NCI-H774 (cell line): ENCODE results near the gene DNAI2.
A peak's percentile ranks its signal among the peaks of the same experiment; 100 is the strongest.

Source experiments
- DNase-seq: peaks from one replicate; lab custom pipeline; 2025; lab: John Stamatoyannopoulos, UW

DNAI2 gene

GRCh38 chr17:74342224-74342623 lies 68.2 kb downstream of the DNAI2 start:
- DNase-seq: no peak

- no peak for DNase-seq
Measured at GRCh38 chr17:74343121-74343520, 69.1 kb downstream of the DNAI2 start.

GRCh38 chr17:74343526-74344284 lies 69.7 kb downstream of the DNAI2 start:
- no peak for DNase-seq

- DNase-seq: no peak
Measured at GRCh38 chr17:74344658-74345057, 70.6 kb downstream of the DNAI2 start.

- no peak for DNase-seq
Measured at GRCh38 chr17:74345433-74346241, 71.6 kb downstream of the DNAI2 start.

GRCh38 chr17:74347646-74348045 lies 73.6 kb downstream of the DNAI2 start:
- no peak for DNase-seq

GRCh38 chr17:74349120-74349519 lies 75.1 kb downstream of the DNAI2 start:
- no peak for DNase-seq

- DNase-seq: no peak
Measured at GRCh38 chr17:74350486-74350885, 76.5 kb downstream of the DNAI2 start.

GRCh38 chr17:74351552-74352210 lies 77.6 kb downstream of the DNAI2 start:
- no peak for DNase-seq

- no peak for DNase-seq
Measured at GRCh38 chr17:74353446-74354060, 79.5 kb downstream of the DNAI2 start.

- DNase-seq: no peak
Measured at GRCh38 chr17:74354123-74354522, 80.1 kb downstream of the DNAI2 start.

GRCh38 chr17:74354561-74354960 lies 80.5 kb downstream of the DNAI2 start:
- no peak for DNase-seq

GRCh38 chr17:74355065-74355464 lies 81.0 kb downstream of the DNAI2 start:
- DNase-seq: no peak

- no peak for DNase-seq
Measured at GRCh38 chr17:74356646-74357465, 82.8 kb downstream of the DNAI2 start.

GRCh38 chr17:74357466-74357809 lies 83.4 kb downstream of the DNAI2 start:
- DNase-seq: no peak

- DNase-seq: no peak
Measured at GRCh38 chr17:74358697-74359096, 84.7 kb downstream of the DNAI2 start.

GRCh38 chr17:74359916-74360315 lies 85.9 kb downstream of the DNAI2 start:
- DNase-seq: no peak

GRCh38 chr17:74360899-74361229 lies 86.8 kb downstream of the DNAI2 start:
- DNase-seq: no peak

- DNase-seq: peak; percentile 80
Measured at GRCh38 chr17:74361230-74362068, 87.4 kb downstream of the DNAI2 start, which contains the start of gene BTBD17. TSS of gene BTBD17 (minus strand) at chr17:74361868. CDS start at chr17:74361819, 49 bp downstream.

- no peak for DNase-seq
Measured at GRCh38 chr17:74362069-74362405, 88.0 kb downstream of the DNAI2 start.
